ENCODE data around the gene HIVEP2.

DNA sequence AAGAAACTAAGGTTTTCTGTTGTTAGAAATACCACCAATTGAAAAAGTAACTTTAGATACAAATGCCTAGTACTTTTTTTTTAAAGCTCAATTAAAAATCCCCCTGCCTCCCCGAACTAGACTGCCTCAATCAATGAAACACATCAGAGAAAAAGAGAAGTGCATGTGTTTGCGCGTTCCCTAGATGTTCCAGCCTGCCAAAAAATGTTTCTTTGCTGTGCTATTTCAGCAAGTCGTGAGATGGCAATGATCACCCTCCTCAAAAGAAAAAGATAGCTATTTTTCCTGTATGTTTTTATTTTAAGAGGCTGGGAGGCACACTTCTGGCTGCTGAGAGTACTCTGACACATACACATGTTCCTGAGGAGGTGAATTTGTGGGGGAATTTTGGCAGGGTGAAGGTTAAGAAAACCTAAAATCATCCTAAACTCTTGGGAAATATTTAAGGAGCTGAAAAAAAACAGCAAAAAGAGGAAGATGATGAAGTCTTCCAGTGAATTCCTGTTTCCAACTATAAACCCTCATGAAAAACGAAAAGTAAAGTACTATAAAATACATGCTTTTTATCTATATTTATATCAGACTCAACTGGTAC lies 114.8 kb downstream of the HIVEP2 start:
- TF ChIP-seq, protein P1, sequence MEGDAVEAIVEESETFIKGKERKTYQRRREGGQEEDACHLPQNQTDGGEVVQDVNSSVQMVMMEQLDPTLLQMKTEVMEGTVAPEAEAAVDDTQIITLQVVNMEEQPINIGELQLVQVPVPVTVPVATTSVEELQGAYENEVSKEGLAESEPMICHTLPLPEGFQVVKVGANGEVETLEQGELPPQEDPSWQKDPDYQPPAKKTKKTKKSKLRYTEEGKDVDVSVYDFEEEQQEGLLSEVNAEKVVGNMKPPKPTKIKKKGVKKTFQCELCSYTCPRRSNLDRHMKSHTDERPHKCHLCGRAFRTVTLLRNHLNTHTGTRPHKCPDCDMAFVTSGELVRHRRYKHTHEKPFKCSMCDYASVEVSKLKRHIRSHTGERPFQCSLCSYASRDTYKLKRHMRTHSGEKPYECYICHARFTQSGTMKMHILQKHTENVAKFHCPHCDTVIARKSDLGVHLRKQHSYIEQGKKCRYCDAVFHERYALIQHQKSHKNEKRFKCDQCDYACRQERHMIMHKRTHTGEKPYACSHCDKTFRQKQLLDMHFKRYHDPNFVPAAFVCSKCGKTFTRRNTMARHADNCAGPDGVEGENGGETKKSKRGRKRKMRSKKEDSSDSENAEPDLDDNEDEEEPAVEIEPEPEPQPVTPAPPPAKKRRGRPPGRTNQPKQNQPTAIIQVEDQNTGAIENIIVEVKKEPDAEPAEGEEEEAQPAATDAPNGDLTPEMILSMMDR (IDR thresholded peaks at IDR 0.05; ENCODE audit: insufficient read depth, low read length) = no peak
- no peak for TF ChIP-seq POLR2AphosphoS5 (IDR thresholded peaks at IDR 0.05; ENCODE audit: low read depth)
- no peak for TF ChIP-seq GABPA (IDR thresholded peaks at IDR 0.05; ENCODE audit: low read depth)
- TF ChIP-seq, protein P2, sequence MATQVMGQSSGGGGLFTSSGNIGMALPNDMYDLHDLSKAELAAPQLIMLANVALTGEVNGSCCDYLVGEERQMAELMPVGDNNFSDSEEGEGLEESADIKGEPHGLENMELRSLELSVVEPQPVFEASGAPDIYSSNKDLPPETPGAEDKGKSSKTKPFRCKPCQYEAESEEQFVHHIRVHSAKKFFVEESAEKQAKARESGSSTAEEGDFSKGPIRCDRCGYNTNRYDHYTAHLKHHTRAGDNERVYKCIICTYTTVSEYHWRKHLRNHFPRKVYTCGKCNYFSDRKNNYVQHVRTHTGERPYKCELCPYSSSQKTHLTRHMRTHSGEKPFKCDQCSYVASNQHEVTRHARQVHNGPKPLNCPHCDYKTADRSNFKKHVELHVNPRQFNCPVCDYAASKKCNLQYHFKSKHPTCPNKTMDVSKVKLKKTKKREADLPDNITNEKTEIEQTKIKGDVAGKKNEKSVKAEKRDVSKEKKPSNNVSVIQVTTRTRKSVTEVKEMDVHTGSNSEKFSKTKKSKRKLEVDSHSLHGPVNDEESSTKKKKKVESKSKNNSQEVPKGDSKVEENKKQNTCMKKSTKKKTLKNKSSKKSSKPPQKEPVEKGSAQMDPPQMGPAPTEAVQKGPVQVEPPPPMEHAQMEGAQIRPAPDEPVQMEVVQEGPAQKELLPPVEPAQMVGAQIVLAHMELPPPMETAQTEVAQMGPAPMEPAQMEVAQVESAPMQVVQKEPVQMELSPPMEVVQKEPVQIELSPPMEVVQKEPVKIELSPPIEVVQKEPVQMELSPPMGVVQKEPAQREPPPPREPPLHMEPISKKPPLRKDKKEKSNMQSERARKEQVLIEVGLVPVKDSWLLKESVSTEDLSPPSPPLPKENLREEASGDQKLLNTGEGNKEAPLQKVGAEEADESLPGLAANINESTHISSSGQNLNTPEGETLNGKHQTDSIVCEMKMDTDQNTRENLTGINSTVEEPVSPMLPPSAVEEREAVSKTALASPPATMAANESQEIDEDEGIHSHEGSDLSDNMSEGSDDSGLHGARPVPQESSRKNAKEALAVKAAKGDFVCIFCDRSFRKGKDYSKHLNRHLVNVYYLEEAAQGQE (IDR thresholded peaks at IDR 0.05; ENCODE audit: insufficient replicate concordance, low read depth) = no peak

Data from HL-60 (cell line).